Activated CD4-positive, CD25-positive, alpha-beta regulatory T cell treated with anti-CD3 and anti-CD28 coated beads, Interleukin-2, amount 50 U/mL, for 24 hours (primary cell): ENCODE data around the gene PLEKHG4.

Experiments
- ATAC-seq, 2 donors: fragments of 150-1000 bp; cut with Tn5 transposase; one replicate each; pipeline ENCODE4 v1.10.0; 2021; ENCODE audit warnings: mild to moderate bottlenecking in 1 of 2, moderate library complexity in 1 of 2

PLEKHG4 gene

GRCh38 chr16:67284699-67285646 lies 5.6 kb downstream of the PLEKHG4 start:
- peak in 1 of 2 donors; percentile 31 for ATAC-seq

- ATAC-seq = no peak
Measured at GRCh38 chr16:67286441-67287235, 7.3 kb downstream of the PLEKHG4 start.

- no peak for ATAC-seq
Measured at GRCh38 chr16:67287960-67288359, 8.6 kb downstream of the PLEKHG4 start.

- no peak for ATAC-seq
Measured at GRCh38 chr16:67291461-67291860, 12.1 kb downstream of the PLEKHG4 start.

GRCh38 chr16:67294171-67294757 lies 14.9 kb downstream of the PLEKHG4 start:
- ATAC-seq = no peak

- ATAC-seq = no peak
Measured at GRCh38 chr16:67294938-67295361, 15.6 kb downstream of the PLEKHG4 start.

- no peak for ATAC-seq
Measured at GRCh38 chr16:67296420-67296819, 17.1 kb downstream of the PLEKHG4 start.

- no peak for ATAC-seq
Measured at GRCh38 chr16:67298277-67298676, 18.9 kb downstream of the PLEKHG4 start.

GRCh38 chr16:67299269-67299668 lies 19.9 kb downstream of the PLEKHG4 start:
- no peak for ATAC-seq

GRCh38 chr16:67301080-67301782 lies 21.9 kb downstream of the PLEKHG4 start:
- ATAC-seq = no peak

- no peak for ATAC-seq
Measured at GRCh38 chr16:67302076-67302475, 22.7 kb downstream of the PLEKHG4 start.

GRCh38 chr16:67302970-67303369 lies 23.6 kb downstream of the PLEKHG4 start:
- no peak for ATAC-seq

- ATAC-seq = no peak
Measured at GRCh38 chr16:67304020-67304419, 24.7 kb downstream of the PLEKHG4 start.

GRCh38 chr16:67305216-67306071 lies 26.1 kb downstream of the PLEKHG4 start:
- ATAC-seq = no peak

- no peak for ATAC-seq
Measured at GRCh38 chr16:67310561-67310960, 31.2 kb downstream of the PLEKHG4 start.

- peak; percentile 98 to 99 for ATAC-seq
Measured at GRCh38 chr16:67311607-67312488, 32.5 kb downstream of the PLEKHG4 start.

GRCh38 chr16:67312719-67313118 lies 33.4 kb downstream of the PLEKHG4 start:
- no peak for ATAC-seq

GRCh38 chr16:67317853-67318252 lies 38.5 kb downstream of the PLEKHG4 start:
- no peak for ATAC-seq

- no peak for ATAC-seq
Measured at GRCh38 chr16:67326115-67326471, 46.8 kb downstream of the PLEKHG4 start.

GRCh38 chr16:67326472-67327309 lies 47.4 kb downstream of the PLEKHG4 start, which contains the start of the genes KCTD19 and LRRC36:
Gene KCTD19 (minus strand): TSS chr16:67326741. CDS start chr16:67326707, 34 bp downstream.
Gene LRRC36 (plus strand): TSS chr16:67326815. CDS start chr16:67326863, 48 bp downstream.
- peak; percentile 43 to 51 for ATAC-seq
